Measurements from ENCODE around the gene EEF1AKMT4.

EEF1AKMT4 gene

GRCh38 chr3:184218814-184219213, 30.7 kb upstream of the EEF1AKMT4 start:
- TF ChIP-seq CTCF (IDR thresholded peaks at IDR 0.05; ENCODE audit: insufficient read depth, low read depth, low read length, missing control alignments): no peak
- no peak overlapping the region for H3K4me3 ChIP-seq (ENCODE audit: low read length)

GRCh38 chr3:184222521-184222920, 27.0 kb upstream of the EEF1AKMT4 start:
- DNase-seq (ENCODE audit: low read depth): no peak
- no peak for TF ChIP-seq CTCF (IDR thresholded peaks at IDR 0.05; ENCODE audit: insufficient read depth, low read depth, low read length, missing control alignments)
- H3K4me3 ChIP-seq (ENCODE audit: low read length): no peak overlapping the region

More at GRCh38 chr3:184218814-184219213, 30.7 kb upstream of the EEF1AKMT4 start:
- no peak for DNase-seq (ENCODE audit: low read depth)

- no peak overlapping the region for H3K4me3 ChIP-seq (ENCODE audit: low read length)
- no peak for TF ChIP-seq CTCF (IDR thresholded peaks at IDR 0.05; ENCODE audit: insufficient read depth, low read depth, low read length, missing control alignments)
- no peak for DNase-seq (ENCODE audit: low read depth)
Measured at GRCh38 chr3:184223946-184224345, 25.5 kb upstream of the EEF1AKMT4 start.

- no peak overlapping the region for H3K4me3 ChIP-seq (ENCODE audit: low read length)
- peak; percentile 86 for TF ChIP-seq CTCF (IDR thresholded peaks at IDR 0.05; ENCODE audit: insufficient read depth, low read depth, low read length, missing control alignments)
- peak; percentile 42 for DNase-seq (ENCODE audit: low read depth)
Measured at GRCh38 chr3:184227481-184227935, 22.0 kb upstream of the EEF1AKMT4 start.

GRCh38 chr3:184228376-184229137, 20.9 kb upstream of the EEF1AKMT4 start:
- no peak for TF ChIP-seq CTCF (IDR thresholded peaks at IDR 0.05; ENCODE audit: insufficient read depth, low read depth, low read length, missing control alignments)
- no peak for DNase-seq (ENCODE audit: low read depth)
- no peak overlapping the region for H3K4me3 ChIP-seq (ENCODE audit: low read length)

- peak; percentile 46 for DNase-seq (ENCODE audit: low read depth)
- TF ChIP-seq CTCF (IDR thresholded peaks at IDR 0.05; ENCODE audit: insufficient read depth, low read depth, low read length, missing control alignments): no peak
- H3K4me3 ChIP-seq (ENCODE audit: low read length): peak within 1 kb of the TSS; percentile 1
Measured at GRCh38 chr3:184229394-184230080, 19.9 kb upstream of the EEF1AKMT4 start, which contains the start of gene VWA5B2. Gene VWA5B2 (plus strand): TSS chr3:184229585. CDS start chr3:184230529, 944 bp downstream.

Data from epithelial cell of esophagus (primary cell).